Measurements from ENCODE around the gene HCAR3.

DNA sequence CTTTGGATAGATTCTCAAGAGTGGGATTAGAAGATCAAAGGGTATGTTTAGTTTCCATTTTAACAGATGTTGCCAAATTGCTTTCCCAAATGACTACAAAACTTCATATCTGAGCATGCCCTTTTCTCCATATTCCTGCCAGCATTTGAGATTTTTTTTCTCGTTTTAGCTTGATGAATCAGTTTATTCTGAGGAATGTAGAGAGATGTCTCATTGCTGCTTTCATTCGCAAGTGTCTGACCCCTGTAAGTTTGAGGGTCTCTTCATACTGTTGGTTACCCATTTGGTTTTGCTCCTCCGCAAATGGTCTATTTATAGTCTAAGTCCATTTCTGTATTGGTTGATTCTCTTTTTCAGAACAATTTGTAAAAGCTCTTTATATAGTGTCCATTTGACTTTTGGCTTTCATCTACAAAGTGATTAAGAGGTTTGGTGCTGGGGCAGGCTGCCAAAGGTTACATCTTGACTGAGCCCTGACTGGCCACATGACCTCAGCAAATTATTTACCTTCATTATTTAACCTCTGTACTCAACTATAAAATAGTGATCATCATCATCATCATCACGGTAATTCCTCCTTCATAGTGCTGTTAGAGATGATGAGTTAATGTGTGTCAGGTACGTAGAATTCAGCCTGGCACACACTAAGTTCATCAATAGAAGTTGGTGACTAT is 47.1 kb downstream of the HCAR3 start:
- TF ChIP-seq, protein P1, sequence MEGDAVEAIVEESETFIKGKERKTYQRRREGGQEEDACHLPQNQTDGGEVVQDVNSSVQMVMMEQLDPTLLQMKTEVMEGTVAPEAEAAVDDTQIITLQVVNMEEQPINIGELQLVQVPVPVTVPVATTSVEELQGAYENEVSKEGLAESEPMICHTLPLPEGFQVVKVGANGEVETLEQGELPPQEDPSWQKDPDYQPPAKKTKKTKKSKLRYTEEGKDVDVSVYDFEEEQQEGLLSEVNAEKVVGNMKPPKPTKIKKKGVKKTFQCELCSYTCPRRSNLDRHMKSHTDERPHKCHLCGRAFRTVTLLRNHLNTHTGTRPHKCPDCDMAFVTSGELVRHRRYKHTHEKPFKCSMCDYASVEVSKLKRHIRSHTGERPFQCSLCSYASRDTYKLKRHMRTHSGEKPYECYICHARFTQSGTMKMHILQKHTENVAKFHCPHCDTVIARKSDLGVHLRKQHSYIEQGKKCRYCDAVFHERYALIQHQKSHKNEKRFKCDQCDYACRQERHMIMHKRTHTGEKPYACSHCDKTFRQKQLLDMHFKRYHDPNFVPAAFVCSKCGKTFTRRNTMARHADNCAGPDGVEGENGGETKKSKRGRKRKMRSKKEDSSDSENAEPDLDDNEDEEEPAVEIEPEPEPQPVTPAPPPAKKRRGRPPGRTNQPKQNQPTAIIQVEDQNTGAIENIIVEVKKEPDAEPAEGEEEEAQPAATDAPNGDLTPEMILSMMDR (IDR thresholded peaks at IDR 0.05), result no peak
- no peak for TF ChIP-seq POLR2A (IDR thresholded peaks at IDR 0.05)
- no peak for TF ChIP-seq EP300 (IDR thresholded peaks at IDR 0.05)
